ENCODE measurements around the gene ACTL7A.

GRCh38 chr9:108911820-108912219, 49.8 kb downstream of the ACTL7A start:
- TF ChIP-seq POLR2AphosphoS5 (IDR thresholded peaks at IDR 0.05) (no peak), CTCF (IDR thresholded peaks at IDR 0.05) (no peak)
